Fibroblast of pulmonary artery (primary cell): Measurements from ENCODE around the gene YPEL3.
"Not testable (repeated sequence)": the region's sequence is repeated elsewhere in the genome, so short reads cannot be mapped to it uniquely, and the experiment has no call there.

ENCODE experiments used
- DNase-seq: peaks from one replicate; pipeline ENCODE4 v3.0.0-alpha.2; 2010; ENCODE audit warnings: low read depth
- H3K4me3 ChIP-seq: replicated peaks from 2 replicates; pipeline ENCODE4 v1.5.1; 2011; ENCODE audit warnings: low read depth, mild to moderate bottlenecking, control low read depth, low read length, moderate library complexity
- CTCF ChIP-seq: IDR thresholded peaks from 2 replicates; pipeline ENCODE4 v1.5.1; 2011; ENCODE audit warnings: mild to moderate bottlenecking, control low read depth, low read length, inconsistent platforms; ENCODE audit errors: missing control alignments

YPEL3 gene

GRCh38 chr16:30117768-30118167 is 21.8 kb upstream of the YPEL3 start:
- H3K4me3 ChIP-seq, result no peak overlapping the region
- no peak for DNase-seq
- no peak for TF ChIP-seq CTCF

- DNase-seq, result no peak
- TF ChIP-seq CTCF, result no peak
- H3K4me3 ChIP-seq, result no peak overlapping the region
Measured at GRCh38 chr16:30116291-30117207, 20.5 kb upstream of the YPEL3 start.

- TF ChIP-seq CTCF, result no peak
- DNase-seq, result no peak
Measured at GRCh38 chr16:30115238-30115637, 19.2 kb upstream of the YPEL3 start.

GRCh38 chr16:30114833-30115232 is 18.8 kb upstream of the YPEL3 start:
- not testable (repeated sequence) for H3K4me3 ChIP-seq, DNase-seq

More at GRCh38 chr16:30115238-30115637, 19.2 kb upstream of the YPEL3 start:
- H3K4me3 ChIP-seq, result no peak overlapping the region

- no peak for DNase-seq
- TF ChIP-seq CTCF, result no peak
- no peak overlapping the region for H3K4me3 ChIP-seq
Measured at GRCh38 chr16:30114411-30114810, 18.4 kb upstream of the YPEL3 start.

- no peak for DNase-seq
- H3K4me3 ChIP-seq, result no peak overlapping the region
- no peak for TF ChIP-seq CTCF
Measured at GRCh38 chr16:30113711-30114333, 17.8 kb upstream of the YPEL3 start.

GRCh38 chr16:30113031-30113710 is 17.2 kb upstream of the YPEL3 start, which contains the start of gene GDPD3:
Gene GDPD3 (minus strand): TSS chr16:30113537. CDS start chr16:30113478, 59 bp downstream.
- H3K4me3 ChIP-seq, result no peak within 1 kb of the TSS
- TF ChIP-seq CTCF, result no peak
- no peak for DNase-seq
